HUES6 (cell line): ENCODE measurements around the gene MAML2.

ENCODE experiments used
- H3K27ac ChIP-seq: 2 replicates; pipeline ENCODE4 v1.7.0; 2013; ENCODE audit warnings: low read depth, mild to moderate bottlenecking, low read length, inconsistent platforms
- H3K27me3 ChIP-seq: 2 replicates; pipeline ENCODE4 v1.6.1; 2013; ENCODE audit warnings: low read length; ENCODE audit not compliant: control insufficient read depth, insufficient read depth
- H3K36me3 ChIP-seq: 2 replicates; pipeline ENCODE4 v1.6.1; 2013; ENCODE audit warnings: low read length; ENCODE audit not compliant: control insufficient read depth, insufficient read depth
- H3K4me1 ChIP-seq: 2 replicates; pipeline ENCODE4 v1.6.1; 2013; ENCODE audit warnings: low read length; ENCODE audit not compliant: control insufficient read depth, insufficient read depth
- H3K4me3 ChIP-seq: 2 replicates; pipeline ENCODE4 v1.5.1; 2013; ENCODE audit warnings: low read depth, low read length
- H3K9ac ChIP-seq: one replicate; pipeline ENCODE4 v1.6.1; 2013; ENCODE audit warnings: mild to moderate bottlenecking, low read length
- H3K9me3 ChIP-seq: 2 replicates; pipeline ENCODE4 v1.6.1; 2013; ENCODE audit warnings: low read depth, low read length; ENCODE audit not compliant: control insufficient read depth, insufficient read depth

MAML2 gene

DNA sequence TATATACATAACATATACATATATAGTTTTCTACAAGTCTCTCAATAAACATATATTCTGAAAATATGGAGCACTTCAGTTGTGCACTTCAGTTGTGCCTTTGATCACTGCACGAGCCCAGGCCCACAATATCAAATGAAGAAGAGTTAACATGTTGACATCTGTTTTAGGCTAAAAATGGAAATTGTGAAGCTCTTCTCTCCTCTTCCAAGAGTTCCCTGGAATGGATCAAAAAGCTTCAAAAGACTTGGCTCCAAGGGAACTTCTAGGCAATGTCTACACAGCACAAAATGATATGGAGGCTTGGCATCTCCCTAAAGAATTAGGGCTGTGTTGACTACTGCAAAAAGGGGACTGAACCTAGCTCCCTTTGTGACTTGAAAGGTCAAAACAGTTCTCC lies 36.9 kb downstream of the MAML2 start:
- Histone ChIP-seq H3K9me3 (no peaks in the 10 kb centered on the region), H3K36me3 (no peaks in the 10 kb centered on the region), H3K27ac (peak overlapping the region; percentile 39; the same call in 1 of the 2 replicates), H3K4me1 (peaks cover 38% of the 10 kb centered on the region), H3K27me3 (no peaks in the 10 kb centered on the region), H3K4me3 (no peak overlapping the region), H3K9ac (no peak overlapping the region)

DNA sequence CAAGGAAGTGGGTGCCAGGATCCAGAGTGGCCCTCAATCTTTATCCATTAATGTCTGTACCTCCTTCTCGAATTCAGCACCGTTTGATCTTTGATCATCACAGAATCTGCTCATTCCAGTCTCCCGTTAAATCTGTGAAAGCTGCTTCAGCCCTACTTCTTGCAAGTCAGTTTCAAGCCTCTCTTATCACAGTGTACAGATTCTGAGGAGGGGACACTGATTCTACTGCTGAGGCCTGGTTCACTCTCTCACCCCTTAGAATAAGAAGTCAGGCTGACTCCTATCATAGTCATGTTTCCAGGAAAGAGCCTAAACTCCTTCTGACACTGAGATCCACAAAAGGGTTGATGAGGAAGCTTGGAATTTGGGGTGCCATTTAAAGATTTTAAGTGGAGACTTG lies 39.0 kb downstream of the MAML2 start:
- H3K4me1 ChIP-seq = peaks cover 49% of the 10 kb centered on the region
- no peaks in the 10 kb centered on the region for H3K9me3 ChIP-seq
- H3K27me3 ChIP-seq = no peaks in the 10 kb centered on the region
- H3K4me3 ChIP-seq = no peak overlapping the region
- H3K27ac ChIP-seq = no peak overlapping the region
- H3K9ac ChIP-seq = no peak overlapping the region
- H3K36me3 ChIP-seq = no peaks in the 10 kb centered on the region

DNA sequence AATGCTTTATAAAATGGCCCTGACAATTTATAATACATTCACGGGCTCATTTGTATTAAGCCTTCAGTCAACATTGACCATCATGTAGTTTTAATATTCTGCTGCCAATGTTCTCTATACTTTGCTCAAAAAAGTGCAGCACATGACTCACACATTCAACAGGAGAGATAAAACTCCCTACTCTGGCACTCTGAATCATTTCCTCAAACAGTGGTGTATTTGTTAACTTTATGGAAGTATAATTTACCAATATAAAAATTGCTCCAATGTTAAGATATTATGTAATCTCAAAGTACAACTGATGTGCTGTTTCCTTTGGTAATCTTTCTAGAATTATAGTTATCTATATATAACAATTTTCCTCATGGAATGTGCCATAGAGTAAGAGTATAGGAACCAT lies 39.9 kb downstream of the MAML2 start:
- H3K27me3 ChIP-seq = no peaks in the 10 kb centered on the region
- H3K27ac ChIP-seq = no peak overlapping the region
- H3K4me3 ChIP-seq = no peak overlapping the region
- no peaks in the 10 kb centered on the region for H3K36me3 ChIP-seq
- H3K4me1 ChIP-seq = peaks cover 45% of the 10 kb centered on the region
- H3K9me3 ChIP-seq = no peaks in the 10 kb centered on the region
- H3K9ac ChIP-seq = no peak overlapping the region

GRCh38 chr11:96301818-96302217 lies 41.2 kb downstream of the MAML2 start:
- no peaks in the 10 kb centered on the region for H3K27me3 ChIP-seq
- H3K36me3 ChIP-seq = no peaks in the 10 kb centered on the region
- H3K4me1 ChIP-seq = peaks cover 34% of the 10 kb centered on the region
- H3K9ac ChIP-seq = no peak overlapping the region
- H3K4me3 ChIP-seq = no peak overlapping the region
- H3K27ac ChIP-seq = no peak overlapping the region
- H3K9me3 ChIP-seq = no peaks in the 10 kb centered on the region

- Histone ChIP-seq H3K9ac (no peak overlapping the region), H3K4me1 (peaks cover 29% of the 10 kb centered on the region), H3K36me3 (no peaks in the 10 kb centered on the region), H3K27me3 (no peaks in the 10 kb centered on the region), H3K4me3 (no peak overlapping the region), H3K27ac (no peak overlapping the region), H3K9me3 (no peaks in the 10 kb centered on the region)
Observed at GRCh38 chr11:96299155-96299888, 43.7 kb downstream of the MAML2 start.

DNA sequence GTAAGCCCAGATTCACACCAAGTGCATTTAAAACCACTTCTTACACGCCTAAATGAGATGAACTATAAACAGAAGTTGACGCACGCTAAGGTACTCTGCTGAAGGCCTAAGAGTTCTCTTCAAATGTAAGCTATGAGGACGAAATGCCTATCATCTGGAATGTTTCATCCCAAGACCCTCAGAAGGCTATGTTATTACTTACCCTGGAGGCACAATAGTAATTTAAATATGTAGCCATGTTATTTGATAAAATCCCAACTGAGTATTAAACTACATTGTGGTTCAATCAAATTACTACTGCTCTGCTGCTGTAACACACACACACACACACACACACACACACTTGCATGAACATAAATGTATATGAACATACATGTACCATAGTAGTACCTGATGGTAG lies 47.6 kb downstream of the MAML2 start:
- H3K4me3 ChIP-seq = no peak overlapping the region
- H3K4me1 ChIP-seq = peaks cover 20% of the 10 kb centered on the region
- no peak overlapping the region for H3K9ac ChIP-seq
- no peaks in the 10 kb centered on the region for H3K36me3 ChIP-seq
- H3K27ac ChIP-seq = no peak overlapping the region
- H3K9me3 ChIP-seq = no peaks in the 10 kb centered on the region
- no peaks in the 10 kb centered on the region for H3K27me3 ChIP-seq

GRCh38 chr11:96294289-96294688 lies 48.7 kb downstream of the MAML2 start:
- no peaks in the 10 kb centered on the region for H3K9me3 ChIP-seq
- no peak overlapping the region for H3K4me3 ChIP-seq
- no peaks in the 10 kb centered on the region for H3K27me3 ChIP-seq
- H3K9ac ChIP-seq = no peak overlapping the region
- no peak overlapping the region for H3K27ac ChIP-seq
- H3K4me1 ChIP-seq = peaks cover 9% of the 10 kb centered on the region
- no peaks in the 10 kb centered on the region for H3K36me3 ChIP-seq

- Histone ChIP-seq H3K9ac (no peak overlapping the region), H3K27ac (no peak overlapping the region), H3K27me3 (no peaks in the 10 kb centered on the region), H3K4me1 (peaks cover 7% of the 10 kb centered on the region), H3K36me3 (no peaks in the 10 kb centered on the region), H3K9me3 (no peaks in the 10 kb centered on the region), H3K4me3 (no peak overlapping the region)
Observed at GRCh38 chr11:96293598-96294021, 49.4 kb downstream of the MAML2 start.

DNA sequence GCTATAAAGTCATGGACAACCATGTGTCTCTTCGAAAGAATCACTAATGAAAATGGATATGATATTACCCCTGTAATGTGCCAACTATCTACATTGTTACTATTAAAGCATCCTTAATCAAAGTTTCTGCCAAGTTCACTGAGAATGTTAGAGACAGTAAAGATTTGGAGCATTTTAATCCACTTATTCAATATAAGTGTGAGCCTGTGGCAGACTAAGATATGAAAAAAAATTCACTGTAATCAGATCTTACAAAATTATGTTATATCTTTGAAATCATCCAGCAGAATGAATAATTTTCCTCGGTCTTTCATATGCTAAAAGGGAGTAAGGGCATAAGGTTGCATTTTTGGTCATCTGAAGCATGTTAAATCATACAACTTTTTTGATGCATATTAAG lies 49.9 kb downstream of the MAML2 start:
- no peak overlapping the region for H3K4me3 ChIP-seq

DNA sequence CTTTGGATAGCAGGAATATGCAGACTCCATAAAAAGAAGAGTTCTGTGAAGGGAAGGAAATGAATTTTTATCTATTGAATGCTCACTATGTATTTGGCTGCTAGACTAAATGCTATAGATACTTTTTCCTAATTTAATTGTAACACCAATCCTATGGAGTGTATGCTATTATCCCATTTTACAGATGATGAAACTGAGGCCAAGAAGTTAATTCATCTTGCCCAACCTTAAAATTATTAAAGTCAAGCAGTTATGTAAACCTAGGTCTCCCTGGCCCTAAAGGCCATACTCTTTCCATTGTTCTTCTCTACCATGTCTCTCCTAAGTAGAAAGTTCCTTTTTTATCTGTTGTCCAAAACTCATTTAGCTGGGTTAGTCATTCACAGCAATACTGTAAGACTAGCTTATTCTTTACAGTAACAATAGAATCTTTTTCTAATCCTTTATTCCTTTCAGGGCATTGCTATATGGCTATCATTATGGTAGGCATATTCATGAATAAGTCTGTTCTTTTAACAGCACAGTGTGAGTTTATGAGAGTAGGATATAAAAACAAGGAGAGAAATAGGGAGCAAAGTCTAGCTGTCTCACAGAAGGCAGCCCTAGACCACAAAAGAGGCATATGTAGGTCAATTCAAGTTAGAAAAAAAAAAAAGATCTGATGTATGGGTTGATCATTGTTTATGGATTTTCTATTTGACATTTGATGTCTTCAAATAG lies 50.5 kb downstream of the MAML2 start:
- Histone ChIP-seq H3K9me3 (no peaks in the 10 kb centered on the region), H3K4me3 (no peak overlapping the region), H3K9ac (no peak overlapping the region), H3K36me3 (no peaks in the 10 kb centered on the region), H3K4me1 (peaks cover 7% of the 10 kb centered on the region), H3K27me3 (no peaks in the 10 kb centered on the region), H3K27ac (no peak overlapping the region)

More for the DNA sequence above, 49.9 kb downstream of the MAML2 start:
- Histone ChIP-seq H3K4me1 (peaks cover 7% of the 10 kb centered on the region), H3K36me3 (no peaks in the 10 kb centered on the region), H3K27me3 (no peaks in the 10 kb centered on the region), H3K9me3 (no peaks in the 10 kb centered on the region), H3K27ac (no peak overlapping the region), H3K9ac (no peak overlapping the region)

GRCh38 chr11:96290631-96291030 lies 52.4 kb downstream of the MAML2 start:
- Histone ChIP-seq H3K9ac (no peak overlapping the region), H3K4me3 (no peak overlapping the region), H3K9me3 (no peaks in the 10 kb centered on the region), H3K4me1 (peaks cover 7% of the 10 kb centered on the region), H3K27ac (no peak overlapping the region), H3K27me3 (no peaks in the 10 kb centered on the region), H3K36me3 (no peaks in the 10 kb centered on the region)
